A549 (cell line): ENCODE data around the gene CD160. TPM values are rescaled to one million over a fixed set of nuclear protein-coding genes. Genes with fewer than 3 reads are reported as not detected.
"Not testable (repeated sequence)": the region's sequence is repeated elsewhere in the genome, so short reads cannot be mapped to it uniquely, and the experiment has no call there.

ENCODE experiments used
- ATAC-seq, 2 experiments: fragments of 200-7000 bp in 1 of 2; fragments of >200 bp in 1 of 2; cut with Nextera tagmentation in 1 of 2; cut with Tn5 transposase in 1 of 2; 3 replicates each; pipeline versions ENCODE4 v1.8.0 to v1.9.1; 2018 to 2020; ENCODE audit warnings: mild to moderate bottlenecking in 1 of 2, moderate library complexity in 1 of 2
- CTCF ChIA-PET: fragments of 300-600 bp; sonication (Branson Sonifier 250); formaldehyde crosslinking; extraction: SDS; loops from one replicate; lab custom pipeline; 2021; ENCODE audit warnings: antibody characterized with exemption, inconsistent platforms; lab: Yijun Ruan, JAX
- POLR2A ChIA-PET: fragments of 350-600 bp; formaldehyde crosslinking; extraction: SDS; loops from one replicate; lab custom pipeline; 2021; ENCODE audit warnings: antibody characterized with exemption, inconsistent platforms; lab: Yijun Ruan, JAX
- DNase-seq, 2 experiments: peaks; one replicate each; pipeline versions ENCODE4 v3.0.0 to v3.0.0-alpha.2; 2011 to 2016; ENCODE audit warnings: low read depth in 1 of 2, low spot score in 1 of 2
- FAIRE-seq: peaks from 2 replicates; lab custom pipeline; 2011; peaks lifted over from hg19 to GRCh38; lab: Jason Lieb, UNC
- H3K27ac ChIP-seq, 2 experiments: fragments of >200 bp; sonication (Bioruptor Twin); formaldehyde crosslinking; 3 replicates each; pipeline ENCODE4 v1.5.1; 2016 to 2017
- H3K4me1 ChIP-seq: fragments of >200 bp; sonication (Bioruptor Twin); formaldehyde crosslinking; 3 replicates; pipeline ENCODE4 v1.6.1; 2016
- H3K4me2 ChIP-seq: fragments of >200 bp; sonication (Bioruptor Twin); formaldehyde crosslinking; 3 replicates; pipeline ENCODE4 v1.6.1; 2016
- H3K4me3 ChIP-seq: fragments of >200 bp; sonication (Bioruptor Twin); formaldehyde crosslinking; 3 replicates; pipeline ENCODE4 v1.5.1; 2016
- H3K9me3 ChIP-seq: fragments of >200 bp; sonication (Bioruptor Twin); formaldehyde crosslinking; 3 replicates; pipeline ENCODE4 v1.6.1; 2016
- CBX2 ChIP-seq: fragments of 200-600 bp; sonication (generic); IDR thresholded peaks from 2 replicates; pipeline ENCODE4 v1.6.1; 2016; ENCODE audit warnings: low read depth, mild to moderate bottlenecking, borderline replicate concordance
- CHD2 ChIP-seq: fragments of 150-350 bp; IDR thresholded peaks from 2 replicates; pipeline ENCODE4 v1.6.1; 2014; ENCODE audit warnings: low read length; ENCODE audit not compliant: partially characterized antibody
- EHF ChIP-seq: fragments of 250-450 bp; sonication (Bioruptor Pico); IDR thresholded peaks from 2 replicates; pipeline ENCODE4 v1.5.0; 2020; ENCODE audit warnings: mild to moderate bottlenecking
- EHMT2 ChIP-seq: fragments of 200-600 bp; sonication (generic); IDR thresholded peaks from 2 replicates; pipeline ENCODE4 v1.6.1; 2016; ENCODE audit warnings: antibody characterized with exemption, low read depth, mild to moderate bottlenecking, moderate library complexity
- FOSL2 ChIP-seq, 2 experiments: fragments of 450-650 bp in 1 of 2; fragments of >200 bp in 1 of 2; sonication (Bioruptor Twin) in 1 of 2; formaldehyde crosslinking; IDR thresholded peaks; 2 replicates each; pipeline versions ENCODE4 v1.5.0 to v1.6.1; 2016 to 2020; ENCODE audit warnings: mild to moderate bottlenecking in 1 of 2, moderate library complexity in 1 of 2
- HEYL ChIP-seq: fragments of 250-450 bp; sonication (Bioruptor Pico); IDR thresholded peaks from 2 replicates; pipeline ENCODE4 v1.8.0; 2021; ENCODE audit warnings: mild to moderate bottlenecking, moderate library complexity
- MYC ChIP-seq: IDR thresholded peaks from 2 replicates; pipeline ENCODE4 v1.6.1; 2012; ENCODE audit warnings: mild to moderate bottlenecking, inconsistent platforms, low read length, improper control_type of control experiment, borderline replicate concordance
- NFE2L2 ChIP-seq: fragments of 150-350 bp; conservative IDR thresholded peaks from 2 replicates; pipeline ENCODE4 v1.6.1; 2014; ENCODE audit warnings: low read length
- PHF8 ChIP-seq: fragments of 200-600 bp; sonication (generic); IDR thresholded peaks from 2 replicates; pipeline ENCODE4 v1.6.1; 2016; ENCODE audit warnings: low read depth, mild to moderate bottlenecking, antibody characterized with exemption, moderate library complexity, borderline replicate concordance
- POLR2A ChIP-seq: IDR thresholded peaks from 2 replicates; pipeline ENCODE4 v1.6.1; 2012; ENCODE audit warnings: mild to moderate bottlenecking, low read length
- RAD21 ChIP-seq, 2 experiments: fragments of >200 bp in 1 of 2; sonication (Bioruptor Twin) in 1 of 2; formaldehyde crosslinking in 1 of 2; IDR thresholded peaks in 1 of 2; conservative IDR thresholded peaks in 1 of 2; 2 replicates in 1 of 2; 3 replicates in 1 of 2; pipeline ENCODE4 v1.6.1; 2012 to 2018; ENCODE audit warnings: inconsistent platforms in 1 of 2
- SREBF2 ChIP-seq: fragments of 450-650 bp; IDR thresholded peaks from 2 replicates; pipeline ENCODE4 v1.6.1; 2014; ENCODE audit warnings: mild to moderate bottlenecking, moderate library complexity
- ZC3H11A ChIP-seq: fragments of 450-650 bp; IDR thresholded peaks from 2 replicates; pipeline ENCODE4 v1.6.1; 2014; ENCODE audit warnings: antibody characterized with exemption, mild to moderate bottlenecking
- ZFP36 ChIP-seq: fragments of 450-650 bp; IDR thresholded peaks from 2 replicates; pipeline ENCODE4 v1.6.1; 2014; ENCODE audit warnings: borderline replicate concordance; ENCODE audit not compliant: partially characterized antibody
- WGBS: methylation state at CpG from one replicate; pipeline ENCODE4 v1.1.6; 2017; ENCODE audit errors: missing lambda C conversion rate; 5-methylcytosine and 5-hydroxymethylcytosine counted together
- polyA plus RNA-seq, 4 experiments: library from polyadenylated mRNA; depleted of rRNA in 3 of 4; stranded (reverse); fragments of >200 nt; fragmentation: RNase III in 1 of 4; extraction: RNeasy Plus Mini Kit Qiagen cat#74134 plus additional on column Dnase treatment in 1 of 4; gene quantifications; 2 replicates in 3 of 4; 3 replicates in 1 of 4; pipeline ENCODE4 v1.2.3, GENCODE V29; 2011 to 2017
- TF ChIP-seq, protein P1 (sequence below): fragments of 450-650 bp; IDR thresholded peaks from 2 replicates; pipeline ENCODE4 v1.6.1; 2014; ENCODE audit warnings: antibody characterized with exemption
- TF ChIP-seq, protein P2 (sequence below): IDR thresholded peaks from 2 replicates; pipeline ENCODE4 v1.6.1; 2012; ENCODE audit warnings: low read depth, borderline replicate concordance
- TF ChIP-seq, protein P3 (sequence below): fragments of >200 bp; sonication (Bioruptor Twin); formaldehyde crosslinking; IDR thresholded peaks from 2 replicates; pipeline ENCODE4 v1.6.1; 2016
- TF ChIP-seq, protein P4 (sequence below): IDR thresholded peaks from 2 replicates; pipeline ENCODE4 v1.6.1; 2012

CD160 gene
- polyA plus RNA-seq, 2 of the 4 experiments (the other 2 are of a cell fraction): 0.05 TPM; not detected in 1

DNA sequence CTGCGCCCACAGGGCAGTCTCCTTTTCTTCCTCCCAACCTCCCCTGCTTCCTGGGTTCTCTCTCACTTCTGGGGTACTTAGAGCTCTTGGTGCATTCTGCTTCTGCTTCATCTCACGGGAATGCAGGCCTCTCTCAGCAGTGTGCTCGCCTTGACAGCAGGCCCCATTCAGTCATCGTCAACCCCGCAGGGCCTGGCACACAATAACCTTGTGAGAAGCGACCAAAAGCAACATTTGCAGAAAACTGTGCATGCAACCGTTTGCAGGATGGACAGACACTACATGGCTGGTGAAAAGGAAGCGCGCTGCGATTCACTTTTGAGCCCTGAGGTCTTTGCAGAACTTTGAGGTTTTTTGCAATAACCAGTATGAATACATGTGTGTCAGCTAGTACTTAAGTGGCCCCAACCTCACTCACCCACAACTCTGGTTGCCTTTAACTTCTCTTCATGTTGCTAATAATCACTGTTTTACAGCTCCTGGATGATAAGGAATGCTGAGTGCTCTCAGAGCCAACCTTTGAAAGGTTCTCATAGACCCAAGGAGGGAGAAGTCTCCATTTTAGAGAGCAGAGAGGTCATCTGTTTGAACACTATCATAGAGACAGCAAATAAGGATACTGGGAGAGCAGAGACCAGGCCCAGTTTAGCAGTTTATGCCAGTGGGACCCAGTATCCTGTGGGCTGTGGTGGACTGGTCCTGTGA is 2.5 kb upstream of the CD160 start:
- TF ChIP-seq EHMT2 (no peak), RAD21 (conservative IDR thresholded peaks at IDR 0.05 in 1 of 2, IDR thresholded peaks at IDR 0.05 in 1 of 2) (no peak), ZFP36 (no peak), CHD2 (no peak), MYC (no peak), HEYL (CRISPR knock-in tag) (no peak), CBX2 (no peak), POLR2A (no peak), PHF8 (no peak)
- TF ChIP-seq, protein P1, sequence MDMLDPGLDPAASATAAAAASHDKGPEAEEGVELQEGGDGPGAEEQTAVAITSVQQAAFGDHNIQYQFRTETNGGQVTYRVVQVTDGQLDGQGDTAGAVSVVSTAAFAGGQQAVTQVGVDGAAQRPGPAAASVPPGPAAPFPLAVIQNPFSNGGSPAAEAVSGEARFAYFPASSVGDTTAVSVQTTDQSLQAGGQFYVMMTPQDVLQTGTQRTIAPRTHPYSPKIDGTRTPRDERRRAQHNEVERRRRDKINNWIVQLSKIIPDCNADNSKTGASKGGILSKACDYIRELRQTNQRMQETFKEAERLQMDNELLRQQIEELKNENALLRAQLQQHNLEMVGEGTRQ: no peak
- TF ChIP-seq, protein P2, sequence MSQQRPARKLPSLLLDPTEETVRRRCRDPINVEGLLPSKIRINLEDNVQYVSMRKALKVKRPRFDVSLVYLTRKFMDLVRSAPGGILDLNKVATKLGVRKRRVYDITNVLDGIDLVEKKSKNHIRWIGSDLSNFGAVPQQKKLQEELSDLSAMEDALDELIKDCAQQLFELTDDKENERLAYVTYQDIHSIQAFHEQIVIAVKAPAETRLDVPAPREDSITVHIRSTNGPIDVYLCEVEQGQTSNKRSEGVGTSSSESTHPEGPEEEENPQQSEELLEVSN: no peak
- TF ChIP-seq, protein P3, sequence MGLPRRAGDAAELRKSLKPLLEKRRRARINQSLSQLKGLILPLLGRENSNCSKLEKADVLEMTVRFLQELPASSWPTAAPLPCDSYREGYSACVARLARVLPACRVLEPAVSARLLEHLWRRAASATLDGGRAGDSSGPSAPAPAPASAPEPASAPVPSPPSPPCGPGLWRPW: no peak
- no peaks in the 10 kb centered on the region for H3K9me3 ChIP-seq
- FAIRE-seq (no peak), DNase-seq (no peak), ATAC-seq (no peak)
- WGBS: 93% methylated on average over 10 of the region's 10 CpGs
- H3K4me1 ChIP-seq: peaks cover 27% of the 10 kb centered on the region
- CTCF ChIA-PET: no interaction called here
- no peak overlapping the region for H3K27ac ChIP-seq
- no peak overlapping the region for H3K4me3 ChIP-seq
- POLR2A ChIA-PET: no interaction called here
- no peak overlapping the region for H3K4me2 ChIP-seq

DNA sequence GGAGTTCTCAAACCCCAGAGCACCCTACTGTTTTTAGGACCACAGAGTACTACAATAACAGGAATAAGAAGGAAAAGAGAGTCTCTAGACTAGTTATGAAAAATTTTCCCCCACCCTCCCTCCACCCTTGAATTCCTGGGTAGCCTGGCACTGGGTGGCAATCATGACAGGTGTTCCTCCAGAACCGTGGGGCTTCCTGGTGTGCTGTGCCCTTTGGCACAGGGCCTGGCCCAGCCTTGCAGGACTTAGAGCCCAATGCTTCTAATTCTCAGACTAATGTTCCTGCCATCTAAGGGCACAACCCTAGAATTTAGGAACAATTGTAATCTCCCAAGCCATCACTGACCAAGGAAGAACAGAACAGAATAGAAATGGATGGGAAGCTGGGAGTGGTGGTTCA is 1.5 kb upstream of the CD160 start:
- Histone ChIP-seq H3K4me3 (no peak overlapping the region), H3K9me3 (no peaks in the 10 kb centered on the region), H3K4me1 (peaks cover 20% of the 10 kb centered on the region), H3K27ac (no peak overlapping the region), H3K4me2 (no peak overlapping the region)
- WGBS: 19% methylated on average over 1 of the region's 1 CpG
- CTCF ChIA-PET: no interaction called here
- DNase-seq (no peak), FAIRE-seq (no peak), ATAC-seq (no peak)
- POLR2A ChIA-PET: no interaction called here
- TF ChIP-seq EHF (CRISPR knock-in tag) (no peak), NFE2L2 (no peak)
- TF ChIP-seq, protein P4, sequence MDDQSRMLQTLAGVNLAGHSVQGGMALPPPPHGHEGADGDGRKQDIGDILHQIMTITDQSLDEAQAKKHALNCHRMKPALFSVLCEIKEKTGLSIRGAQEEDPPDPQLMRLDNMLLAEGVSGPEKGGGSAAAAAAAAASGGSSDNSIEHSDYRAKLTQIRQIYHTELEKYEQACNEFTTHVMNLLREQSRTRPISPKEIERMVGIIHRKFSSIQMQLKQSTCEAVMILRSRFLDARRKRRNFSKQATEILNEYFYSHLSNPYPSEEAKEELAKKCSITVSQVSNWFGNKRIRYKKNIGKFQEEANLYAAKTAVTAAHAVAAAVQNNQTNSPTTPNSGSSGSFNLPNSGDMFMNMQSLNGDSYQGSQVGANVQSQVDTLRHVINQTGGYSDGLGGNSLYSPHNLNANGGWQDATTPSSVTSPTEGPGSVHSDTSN: no peak

DNA sequence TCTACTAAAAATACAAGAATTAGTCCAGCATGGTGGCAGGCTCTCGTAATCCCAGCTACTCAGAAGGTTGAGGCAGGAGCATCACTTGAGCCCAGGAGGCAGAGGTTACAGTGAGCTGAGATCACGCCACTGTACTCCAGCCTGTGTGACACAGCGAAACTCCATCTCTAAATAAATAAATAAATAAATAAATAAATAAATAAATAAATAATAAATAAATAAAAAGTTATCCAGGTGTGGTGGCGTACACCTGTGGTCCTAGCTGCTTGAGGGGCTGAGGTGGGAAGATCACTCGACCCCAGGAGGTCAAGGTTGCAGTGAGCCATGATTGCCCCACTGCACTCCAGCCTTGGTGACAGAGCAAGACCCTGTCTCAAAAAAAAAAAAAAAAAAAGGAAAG is 834 bp upstream of the CD160 start:
- H3K27ac ChIP-seq, H3K9me3 ChIP-seq, POLR2A ChIA-PET, H3K4me3 ChIP-seq, FAIRE-seq, DNase-seq, H3K4me2 ChIP-seq, CTCF ChIA-PET, ATAC-seq: not testable (repeated sequence)
- peak; percentile 78 for TF ChIP-seq ZC3H11A
- WGBS: 85% methylated on average over 5 of the region's 5 CpGs
- peaks cover 20% of the 10 kb centered on the region for H3K4me1 ChIP-seq

DNA sequence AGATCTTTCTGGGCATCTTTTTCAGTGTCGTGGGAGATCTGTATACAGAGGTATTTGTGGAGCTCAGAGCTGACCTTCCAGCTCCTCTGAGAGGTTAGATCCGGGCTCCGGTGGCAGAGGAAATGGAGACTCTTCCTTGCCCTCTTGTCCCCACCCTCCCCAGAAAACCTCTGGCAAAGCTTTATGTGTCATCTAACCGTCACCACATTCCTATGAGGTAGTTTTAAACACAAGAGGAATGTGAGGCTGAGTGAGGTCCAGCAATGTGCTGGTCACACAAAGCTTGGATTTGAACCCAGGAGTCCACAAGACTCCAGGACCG is 1.2 kb downstream of the CD160 start:
- Histone ChIP-seq H3K9me3 (no peaks in the 10 kb centered on the region), H3K4me2 (peak overlapping the region; percentile 89), H3K4me1 (peaks cover 13% of the 10 kb centered on the region), H3K27ac (peak overlapping the region; percentile 82 to 88), H3K4me3 (peak overlapping the region; percentile 53)
- CTCF ChIA-PET: interaction anchor here (0.6 to 3.5 kb wide), 20 partner anchors 9 to 294 kb away, joined by 3 to 35 read pairs (median 5); partner anchors contain the start of genes NUDT17 and PDZK1
- TF ChIP-seq SREBF2: no peak
- no peak for TF ChIP-seq FOSL2 (IDR thresholded peaks at IDR 0.05)
- TF ChIP-seq FOSL2 (CRISPR knock-in tag; IDR thresholded peaks at IDR 0.05): peak; percentile 67
- POLR2A ChIA-PET: interaction anchor here (0.5 to 1.4 kb wide), 3 partner anchors 23 to 440 kb away, joined by 3 to 6 read pairs (median 5); partner anchors contain the start of genes POLR3C and RNF115
- no peak for FAIRE-seq
- ATAC-seq: peak; percentile 72 to 76
- 10% methylated on average over 5 of the region's 5 CpGs for WGBS
- DNase-seq: peak in 1 of 2 experiments; percentile 76
